Mesothelial cell of epicardium (in vitro differentiated cells): ENCODE results near the gene RALGAPA2. TPM values are rescaled to one million over a fixed set of nuclear protein-coding genes. Genes with fewer than 3 reads are reported as not detected.

Source experiments
- DNase-seq, 2 experiments: peaks; one replicate each; pipeline ENCODE4 v3.0.0; 2021; ENCODE audit warnings: low spot score in 2 of 2; ENCODE audit not compliant: unreplicated experiment in 2 of 2
- H3K27ac Mint-ChIP-seq: 2 replicates; pipeline ENCODE4 v1.8.0; 2021; ENCODE audit warnings: mixed read lengths
- H3K27me3 Mint-ChIP-seq: 2 replicates; pipeline ENCODE4 v1.8.0; 2021; ENCODE audit warnings: low read depth, mixed read lengths
- H3K36me3 Mint-ChIP-seq: 2 replicates; pipeline ENCODE4 v1.8.0; 2021; ENCODE audit warnings: mixed read lengths
- H3K4me1 Mint-ChIP-seq: 2 replicates; pipeline ENCODE4 v1.8.0; 2021; ENCODE audit warnings: mixed read lengths
- H3K4me3 Mint-ChIP-seq: 2 replicates; pipeline ENCODE4 v1.8.0; 2021; ENCODE audit warnings: mild to moderate bottlenecking, moderate library complexity, mixed read lengths
- H3K9me3 Mint-ChIP-seq: 2 replicates; pipeline ENCODE4 v1.8.0; 2021; ENCODE audit warnings: mixed read lengths
- CTCF ChIP-seq: fragments of 200-600 bp; sonication (generic); IDR thresholded peaks from one replicate; pipeline ENCODE4 v1.5.0; 2021; ENCODE audit warnings: antibody characterized with exemption; ENCODE audit not compliant: unreplicated experiment
- total RNA-seq: library from RNA; stranded (reverse); gene quantifications from 3 replicates; pipeline ENCODE4 v1.2.1, GENCODE V29; 2021

Gene RALGAPA2
- total RNA-seq, 1 donor from 2014 or later = 27.5 TPM

DNA sequence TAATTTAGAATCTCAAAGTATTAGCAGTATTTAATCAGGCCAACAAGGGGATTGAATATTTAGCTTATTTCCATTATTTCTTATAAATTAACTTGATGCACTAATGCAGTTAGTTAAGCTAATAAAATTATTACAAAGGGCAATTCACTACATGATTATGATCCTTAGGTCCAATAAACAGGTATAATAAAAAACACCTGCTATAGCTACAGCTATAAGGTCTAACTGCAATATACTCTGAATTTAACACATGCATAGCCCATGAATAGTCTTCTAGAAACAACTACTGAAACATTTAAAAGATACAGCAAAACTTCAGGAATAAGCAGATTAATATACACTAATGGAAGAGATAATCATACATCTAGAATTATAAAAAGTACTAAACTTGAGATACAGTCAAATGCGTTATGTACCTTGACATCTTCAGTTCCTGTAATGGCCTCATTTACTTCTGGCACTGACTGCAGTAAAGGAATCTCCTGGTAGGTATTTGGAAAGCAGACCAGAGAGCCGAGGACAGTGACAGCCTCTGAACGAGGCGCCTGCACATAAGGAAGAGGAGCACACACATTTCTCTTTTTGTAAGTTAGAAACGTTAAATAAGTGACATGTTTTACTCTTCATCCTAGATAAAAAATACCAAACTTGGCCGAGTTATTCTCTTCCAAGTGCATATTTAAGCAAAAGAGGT is 176.1 kb downstream of the RALGAPA2 start:
- Mint-ChIP-seq H3K27ac (no peak overlapping the region), H3K36me3 (no peaks in the 10 kb centered on the region), H3K27me3 (no peaks in the 10 kb centered on the region), H3K4me3 (no peak overlapping the region), H3K4me1 (no peaks in the 10 kb centered on the region), H3K9me3 (no peaks in the 10 kb centered on the region)
- no peak for TF ChIP-seq CTCF
- no peak for DNase-seq

DNA sequence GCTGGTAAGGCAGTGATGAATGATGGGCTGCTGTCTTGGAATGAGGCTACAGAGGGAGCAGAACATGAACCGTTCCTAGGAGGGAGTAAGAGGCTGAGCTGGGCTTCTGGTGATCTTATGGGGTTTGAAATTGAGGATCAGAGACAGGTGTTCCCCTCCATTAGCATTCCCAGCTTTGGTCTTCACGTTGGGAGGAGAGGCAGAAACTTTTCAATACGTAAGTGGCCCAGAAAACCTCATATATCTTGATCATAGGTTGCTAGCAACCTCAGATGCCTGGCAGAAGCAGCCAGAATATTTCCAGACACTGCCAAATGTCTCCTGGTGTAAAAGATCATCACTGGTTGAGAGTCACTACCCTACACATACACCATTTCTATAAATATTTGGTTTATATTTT is 177.4 kb downstream of the RALGAPA2 start:
- Mint-ChIP-seq H3K4me1 (no peaks in the 10 kb centered on the region), H3K9me3 (no peaks in the 10 kb centered on the region), H3K36me3 (no peaks in the 10 kb centered on the region), H3K27ac (no peak overlapping the region), H3K4me3 (no peak overlapping the region), H3K27me3 (no peaks in the 10 kb centered on the region)
- no peak for DNase-seq
- TF ChIP-seq CTCF = no peak

DNA sequence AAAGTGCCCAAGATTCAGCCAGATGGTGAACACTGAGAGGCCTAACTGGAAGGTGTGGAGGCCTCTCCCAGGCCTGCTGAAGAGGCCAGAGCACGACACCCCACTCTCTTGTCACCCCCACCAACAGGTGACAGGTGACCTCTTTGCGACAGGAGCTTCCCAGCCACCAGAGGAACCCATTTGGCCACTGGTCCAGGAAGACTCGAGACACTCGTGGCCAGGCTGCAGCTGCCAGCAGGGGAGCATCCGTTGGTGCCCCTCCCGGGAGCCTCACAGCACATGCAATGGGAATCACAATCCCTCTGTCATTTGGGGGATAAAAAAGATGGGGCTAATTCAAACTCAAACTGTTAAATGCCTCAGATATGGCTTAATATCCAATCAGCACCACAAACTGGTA is 181.2 kb downstream of the RALGAPA2 start:
- Mint-ChIP-seq H3K4me1 (no peaks in the 10 kb centered on the region), H3K27ac (no peak overlapping the region), H3K9me3 (no peaks in the 10 kb centered on the region), H3K36me3 (peaks cover 3% of the 10 kb centered on the region), H3K4me3 (no peak overlapping the region), H3K27me3 (no peaks in the 10 kb centered on the region)
- no peak for TF ChIP-seq CTCF
- no peak for DNase-seq

DNA sequence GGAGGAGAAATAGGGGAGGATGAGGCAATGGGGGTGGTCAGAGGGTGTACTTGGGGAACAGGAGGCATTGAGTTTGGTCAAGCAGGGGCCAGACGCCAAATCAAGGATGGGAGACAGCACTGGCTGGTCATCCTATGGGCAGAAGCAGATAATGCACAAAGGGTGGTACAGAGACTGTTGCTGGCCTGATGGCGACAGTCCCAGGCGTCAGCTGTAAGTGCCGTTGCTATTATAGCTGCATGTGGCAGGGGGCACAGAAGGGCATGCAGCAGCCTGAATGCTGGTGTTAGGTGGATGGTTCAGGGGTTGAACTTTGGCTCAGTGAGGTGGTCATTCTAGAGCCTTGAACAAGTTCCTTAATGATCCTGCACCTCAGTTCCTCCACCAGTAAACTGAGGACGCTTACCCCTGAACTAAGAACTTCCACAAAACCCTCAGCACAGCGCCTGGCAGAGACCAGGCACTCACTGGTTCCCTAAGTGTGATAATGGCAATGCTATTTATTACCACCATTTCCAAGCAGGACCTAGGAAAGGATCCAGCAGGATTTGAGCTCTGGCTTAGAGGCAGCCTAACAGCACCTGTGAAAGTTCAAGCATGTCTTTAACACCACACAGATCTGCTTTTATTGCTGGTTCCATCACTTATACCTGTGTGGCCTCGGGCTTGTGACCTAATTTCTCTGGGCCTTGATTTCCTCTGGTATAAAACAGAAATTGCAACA is 181.9 kb downstream of the RALGAPA2 start:
- H3K4me1 Mint-ChIP-seq = no peaks in the 10 kb centered on the region
- H3K36me3 Mint-ChIP-seq = peaks cover 3% of the 10 kb centered on the region
- H3K4me3 Mint-ChIP-seq = no peak overlapping the region
- H3K27ac Mint-ChIP-seq = no peak overlapping the region
- H3K9me3 Mint-ChIP-seq = no peaks in the 10 kb centered on the region
- no peak for TF ChIP-seq CTCF
- no peaks in the 10 kb centered on the region for H3K27me3 Mint-ChIP-seq
- DNase-seq = no peak

GRCh38 chr20:20529597-20529996 is 182.8 kb downstream of the RALGAPA2 start:
- no peak for DNase-seq
- TF ChIP-seq CTCF = no peak
- H3K4me1 Mint-ChIP-seq = no peaks in the 10 kb centered on the region
- H3K27ac Mint-ChIP-seq = no peak overlapping the region
- no peak overlapping the region for H3K4me3 Mint-ChIP-seq
- peaks cover 3% of the 10 kb centered on the region for H3K36me3 Mint-ChIP-seq
- no peaks in the 10 kb centered on the region for H3K27me3 Mint-ChIP-seq
- no peaks in the 10 kb centered on the region for H3K9me3 Mint-ChIP-seq
